Fibroblast of mammary gland (primary cell): ENCODE data around the gene NAGS.

Experiments used
- DNase-seq: peaks from one replicate; pipeline ENCODE4 v3.0.0-alpha.2; 2010; ENCODE audit warnings: low read depth
- H3K4me3 ChIP-seq: 2 replicates; pipeline ENCODE4 v1.5.1; 2011; ENCODE audit warnings: low read depth, mild to moderate bottlenecking, low read length, moderate library complexity; ENCODE audit not compliant: control insufficient read depth
- TF ChIP-seq, protein P1 (sequence below): conservative IDR thresholded peaks from 2 replicates; pipeline ENCODE4 v1.5.1; 2011; ENCODE audit warnings: low read depth, low read length, inconsistent platforms; ENCODE audit not compliant: control insufficient read depth, insufficient read depth

Gene NAGS

DNA sequence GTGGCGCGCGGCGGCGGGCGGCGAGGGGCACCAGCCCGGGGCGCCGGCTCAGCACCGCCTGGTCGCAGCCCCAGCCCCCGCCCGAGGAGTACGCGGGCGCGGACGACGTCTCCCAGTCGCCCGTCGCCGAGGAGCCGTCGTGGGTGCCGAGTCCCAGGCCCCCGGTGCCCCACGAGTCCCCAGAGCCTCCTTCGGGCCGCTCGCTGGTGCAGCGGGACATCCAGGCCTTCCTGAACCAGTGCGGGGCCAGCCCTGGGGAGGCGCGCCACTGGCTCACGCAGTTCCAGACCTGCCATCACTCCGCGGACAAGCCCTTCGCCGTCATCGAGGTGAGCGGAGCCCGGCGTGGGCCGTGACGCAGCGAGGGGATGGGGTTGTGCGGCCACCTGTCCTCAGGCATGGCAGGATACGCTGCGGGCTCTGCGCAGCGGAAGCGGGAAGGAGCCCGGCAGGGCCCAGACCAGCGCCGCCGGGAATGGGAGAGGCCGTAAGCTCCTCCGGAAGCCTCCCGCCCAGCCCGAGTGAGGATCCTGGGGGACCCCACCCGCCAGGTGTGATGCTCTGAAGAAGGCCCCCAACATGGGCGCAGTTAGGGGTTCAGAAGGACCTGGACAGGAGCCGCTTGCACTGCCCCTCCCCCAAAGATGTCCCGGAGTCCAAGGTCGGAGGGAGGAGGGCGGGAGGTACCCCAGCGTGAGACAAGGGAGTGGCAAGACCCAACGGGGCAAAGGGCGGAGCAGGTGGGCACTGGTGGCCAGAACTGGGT is 522 bp downstream of the NAGS start:
- no peak for DNase-seq
- peak overlapping the region; percentile 82 for H3K4me3 ChIP-seq
- TF ChIP-seq, protein P1, sequence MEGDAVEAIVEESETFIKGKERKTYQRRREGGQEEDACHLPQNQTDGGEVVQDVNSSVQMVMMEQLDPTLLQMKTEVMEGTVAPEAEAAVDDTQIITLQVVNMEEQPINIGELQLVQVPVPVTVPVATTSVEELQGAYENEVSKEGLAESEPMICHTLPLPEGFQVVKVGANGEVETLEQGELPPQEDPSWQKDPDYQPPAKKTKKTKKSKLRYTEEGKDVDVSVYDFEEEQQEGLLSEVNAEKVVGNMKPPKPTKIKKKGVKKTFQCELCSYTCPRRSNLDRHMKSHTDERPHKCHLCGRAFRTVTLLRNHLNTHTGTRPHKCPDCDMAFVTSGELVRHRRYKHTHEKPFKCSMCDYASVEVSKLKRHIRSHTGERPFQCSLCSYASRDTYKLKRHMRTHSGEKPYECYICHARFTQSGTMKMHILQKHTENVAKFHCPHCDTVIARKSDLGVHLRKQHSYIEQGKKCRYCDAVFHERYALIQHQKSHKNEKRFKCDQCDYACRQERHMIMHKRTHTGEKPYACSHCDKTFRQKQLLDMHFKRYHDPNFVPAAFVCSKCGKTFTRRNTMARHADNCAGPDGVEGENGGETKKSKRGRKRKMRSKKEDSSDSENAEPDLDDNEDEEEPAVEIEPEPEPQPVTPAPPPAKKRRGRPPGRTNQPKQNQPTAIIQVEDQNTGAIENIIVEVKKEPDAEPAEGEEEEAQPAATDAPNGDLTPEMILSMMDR = no peak

DNA sequence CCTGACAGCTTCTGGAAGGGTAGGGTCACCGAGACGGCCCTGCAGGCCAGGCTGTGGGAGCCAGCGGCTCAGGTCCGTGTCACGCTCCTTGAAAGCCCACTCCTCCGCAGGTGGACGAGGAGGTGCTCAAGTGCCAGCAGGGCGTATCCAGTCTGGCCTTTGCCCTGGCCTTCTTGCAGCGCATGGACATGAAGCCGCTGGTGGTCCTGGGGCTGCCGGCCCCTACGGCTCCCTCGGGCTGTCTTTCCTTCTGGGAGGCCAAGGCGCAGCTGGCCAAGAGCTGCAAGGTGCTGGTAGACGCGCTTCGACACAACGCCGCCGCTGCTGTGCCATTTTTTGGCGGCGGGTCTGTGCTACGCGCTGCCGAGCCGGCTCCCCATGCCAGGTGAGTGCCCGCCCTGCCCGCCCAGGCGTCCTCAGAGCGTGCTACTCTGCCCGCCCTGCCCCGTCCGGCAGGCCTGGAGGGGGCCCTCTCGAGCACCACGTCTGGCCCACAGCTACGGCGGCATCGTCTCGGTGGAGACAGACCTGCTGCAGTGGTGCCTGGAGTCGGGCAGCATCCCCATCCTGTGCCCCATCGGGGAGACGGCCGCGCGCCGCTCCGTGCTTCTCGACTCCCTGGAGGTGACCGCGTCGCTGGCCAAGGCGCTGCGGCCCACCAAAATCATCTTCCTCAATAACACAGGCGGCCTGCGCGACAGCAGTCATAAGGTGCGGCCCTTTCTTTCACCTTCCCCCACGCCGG is 1.3 kb downstream of the NAGS start:
- TF ChIP-seq, protein P1 = no peak
- DNase-seq = no peak
- peak overlapping the region; percentile 82 for H3K4me3 ChIP-seq

DNA sequence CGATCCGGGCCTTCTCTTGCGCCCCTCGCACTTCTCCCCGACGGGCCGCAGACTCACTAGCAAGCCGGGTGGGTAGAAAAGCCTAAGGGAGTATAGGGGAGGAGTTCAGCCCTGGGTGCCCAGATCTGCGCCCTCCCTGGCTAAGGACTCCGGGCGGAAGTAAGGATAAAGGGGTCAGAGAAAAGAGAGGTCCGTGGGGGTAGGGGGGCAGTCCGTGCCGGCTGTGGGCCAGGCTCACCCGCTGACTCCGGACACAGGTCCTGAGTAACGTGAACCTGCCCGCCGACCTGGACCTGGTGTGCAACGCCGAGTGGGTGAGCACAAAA is 1.8 kb downstream of the NAGS start:
- DNase-seq = no peak
- TF ChIP-seq, protein P1 = no peak
- peak overlapping the region; percentile 82 for H3K4me3 ChIP-seq

DNA sequence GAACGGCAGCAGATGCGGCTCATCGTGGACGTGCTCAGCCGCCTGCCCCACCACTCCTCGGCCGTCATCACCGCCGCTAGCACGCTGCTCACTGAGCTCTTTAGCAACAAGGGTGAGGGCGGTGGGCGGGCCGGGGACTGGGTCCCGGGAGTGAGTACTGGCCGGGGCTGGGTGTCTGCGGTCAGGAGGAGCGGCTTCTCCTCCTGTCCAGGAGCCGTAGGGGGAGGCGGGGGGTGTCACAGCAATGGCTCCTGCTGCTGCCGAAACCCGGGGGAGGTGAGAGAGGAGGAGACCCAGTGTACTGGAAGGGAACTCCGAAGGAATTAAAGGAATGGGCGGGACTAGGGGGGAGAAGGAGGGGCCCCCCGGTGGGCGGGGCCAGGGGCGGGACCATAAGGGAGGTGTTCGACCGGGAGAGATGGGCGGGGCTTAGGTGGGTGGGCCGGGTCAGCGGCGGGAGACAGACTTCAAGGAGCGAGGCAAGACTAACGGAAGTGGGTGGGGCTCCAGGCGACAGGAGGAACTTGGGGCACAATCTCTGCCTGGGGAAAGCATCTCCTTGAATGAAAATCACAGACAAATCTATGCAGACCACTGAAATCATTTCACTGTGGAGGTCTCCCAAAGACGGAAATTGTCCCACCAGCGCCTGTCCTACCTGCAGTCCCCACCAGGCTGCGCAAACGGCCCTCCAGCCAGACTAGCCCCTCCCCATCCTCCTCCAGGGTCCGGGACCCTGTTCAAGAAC is 2.4 kb downstream of the NAGS start:
- peak; percentile 98 for DNase-seq
- H3K4me3 ChIP-seq = peak overlapping the region; percentile 82
- TF ChIP-seq, protein P1 = peak; percentile 53

DNA sequence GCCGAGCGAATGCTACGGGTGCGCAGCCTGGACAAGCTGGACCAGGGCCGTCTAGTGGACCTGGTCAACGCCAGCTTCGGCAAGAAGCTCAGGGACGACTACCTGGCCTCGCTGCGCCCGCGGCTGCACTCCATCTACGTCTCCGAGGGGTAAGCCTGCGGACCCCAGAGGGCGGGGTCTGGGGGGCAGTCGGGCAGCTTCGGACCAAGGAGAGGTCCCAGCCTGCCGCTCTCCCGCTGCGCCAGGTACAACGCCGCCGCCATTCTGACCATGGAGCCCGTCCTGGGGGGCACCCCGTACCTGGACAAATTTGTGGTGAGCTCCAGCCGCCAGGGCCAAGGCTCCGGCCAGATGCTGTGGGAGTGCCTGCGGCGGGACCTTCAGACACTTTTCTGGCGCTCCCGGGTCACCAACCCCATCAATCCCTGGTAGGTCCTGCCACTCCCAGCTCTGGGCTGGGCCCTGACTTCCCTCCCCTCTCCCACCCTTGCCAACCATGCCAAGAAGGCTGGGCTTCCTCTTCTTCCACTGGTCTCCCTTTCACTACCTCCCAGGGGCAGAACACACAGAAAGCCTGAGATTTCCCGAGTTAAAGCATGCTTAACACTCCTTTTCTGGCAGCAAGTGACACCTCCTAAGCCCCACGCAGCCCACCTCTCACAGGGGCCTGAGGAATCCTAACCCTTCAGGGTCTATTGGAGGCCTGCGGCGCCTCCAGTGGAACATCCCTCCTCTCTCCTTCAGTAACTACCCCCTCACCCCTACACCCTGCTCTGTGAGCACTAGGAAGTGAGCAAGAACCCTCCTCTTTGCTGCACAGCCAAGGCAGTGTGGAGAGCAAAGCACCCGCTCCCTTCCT is 3.2 kb downstream of the NAGS start:
- TF ChIP-seq, protein P1 = no peak

DNA sequence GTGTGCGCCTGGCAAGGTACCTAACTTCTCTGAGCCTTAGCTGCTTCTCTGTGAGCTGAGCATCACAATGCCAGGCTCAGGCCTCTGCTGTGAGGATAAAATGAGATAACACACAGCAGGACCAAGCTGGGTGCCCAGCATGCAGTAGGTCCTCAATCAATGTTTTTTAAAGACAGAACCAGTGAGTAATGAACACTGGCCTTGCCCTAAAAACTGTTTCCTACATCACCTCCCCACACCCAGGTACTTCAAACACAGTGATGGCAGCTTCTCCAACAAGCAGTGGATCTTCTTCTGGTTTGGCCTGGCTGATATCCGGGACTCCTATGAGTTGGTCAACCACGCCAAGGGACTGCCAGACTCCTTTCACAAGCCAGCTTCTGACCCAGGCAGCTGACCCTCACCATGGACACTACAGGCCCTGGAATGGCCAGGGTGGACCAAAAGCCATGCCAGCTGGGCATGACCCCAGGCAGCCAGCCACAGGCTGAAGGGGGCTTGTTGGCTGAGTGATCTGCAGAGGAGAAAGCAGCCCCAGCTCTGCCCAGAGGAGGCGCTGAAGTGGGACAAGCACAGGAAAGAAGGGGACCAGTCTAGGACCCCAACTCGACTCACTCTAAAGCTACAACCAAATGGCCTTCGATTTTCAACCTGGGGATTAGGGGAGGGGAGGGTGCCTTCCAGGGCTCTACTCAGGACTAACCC is 3.9 kb downstream of the NAGS start:
- no peak for DNase-seq
- TF ChIP-seq, protein P1 = no peak
- no peak overlapping the region for H3K4me3 ChIP-seq

More for the DNA sequence above, 3.2 kb downstream of the NAGS start:
- peak overlapping the region; percentile 40 for H3K4me3 ChIP-seq
- DNase-seq = no peak
